CD4-positive, alpha-beta T cell treated with Interleukin-17A for 4 hours (primary cell): Measurements from ENCODE around the gene GUCD1.

Source experiments
- DNase-seq: peaks from one replicate; pipeline ENCODE4 v3.0.0-alpha.2; 2020; ENCODE audit warnings: mixed read lengths

Gene GUCD1

DNA sequence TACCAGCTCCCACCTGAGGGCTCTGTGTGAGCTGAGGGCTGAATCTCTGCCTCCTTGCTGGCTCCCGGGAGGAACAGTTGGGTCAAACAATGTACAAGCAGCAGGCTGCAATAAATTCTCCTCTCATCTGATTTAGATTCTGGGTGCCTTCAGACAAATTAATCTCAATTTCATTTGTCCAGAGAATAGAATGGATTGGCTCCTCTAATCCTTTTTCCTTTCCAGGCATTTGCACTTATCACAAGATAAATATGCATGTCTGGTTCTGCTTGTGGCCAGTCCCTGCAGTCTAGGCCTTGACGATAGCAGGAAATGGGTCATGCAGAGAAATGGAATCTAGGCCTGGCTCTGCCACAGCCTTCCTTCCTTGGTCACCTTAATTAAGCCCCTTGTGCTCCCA, 31.1 kb downstream of the GUCD1 start:
- DNase-seq = no peak

- DNase-seq = peak; percentile 42
Observed at GRCh38 chr22:24521791-24522245, 33.1 kb downstream of the GUCD1 start.

- DNase-seq = no peak
Observed at GRCh38 chr22:24519496-24519895, 35.4 kb downstream of the GUCD1 start.

- no peak for DNase-seq
Observed at GRCh38 chr22:24518771-24519485, 36.0 kb downstream of the GUCD1 start.

DNA sequence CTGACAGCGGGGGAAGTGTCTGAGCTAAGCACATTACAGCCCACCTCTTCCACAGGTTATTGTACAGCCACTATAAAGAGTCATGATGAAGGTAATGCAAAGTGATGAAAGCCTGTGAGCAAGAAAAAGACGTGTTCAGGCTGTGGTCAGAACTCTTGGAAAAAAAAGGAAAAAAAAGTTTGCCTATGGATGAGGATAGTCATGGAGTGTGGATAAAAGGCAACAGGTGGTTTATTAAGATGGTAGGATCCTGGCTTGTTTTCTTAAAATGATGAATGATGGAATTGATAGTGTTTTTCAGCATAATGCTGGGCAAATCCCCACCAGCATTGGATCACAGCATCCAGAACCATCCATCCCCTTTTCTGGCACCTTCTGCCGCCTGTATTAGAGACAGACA, 36.7 kb downstream of the GUCD1 start:
- DNase-seq = no peak

GRCh38 chr22:24517446-24517845, 37.5 kb downstream of the GUCD1 start:
- no peak for DNase-seq

DNA sequence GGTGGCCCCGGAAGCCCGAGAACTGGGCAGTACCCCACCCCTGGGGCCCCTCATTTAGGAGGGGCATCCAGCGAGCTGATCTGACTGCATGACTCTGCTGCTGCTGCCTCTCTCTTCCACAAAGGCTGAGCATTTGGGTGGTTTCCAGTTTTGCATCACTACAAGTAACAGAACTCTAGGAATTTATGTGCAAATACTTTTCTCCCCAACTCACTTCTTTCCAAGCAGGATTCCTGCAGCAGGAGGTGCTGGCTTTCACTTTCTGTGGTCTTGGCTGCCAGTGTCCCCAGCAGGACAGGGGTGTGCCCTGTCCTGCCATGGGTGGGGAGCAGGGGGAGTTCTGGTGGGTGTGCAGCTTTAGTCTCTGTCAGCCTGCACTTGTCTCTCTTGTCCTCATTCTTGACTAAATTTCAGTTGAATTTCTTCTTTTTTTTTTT, 38.6 kb downstream of the GUCD1 start:
- no peak for DNase-seq

GRCh38 chr22:24515027-24515338, 40.0 kb downstream of the GUCD1 start:
- DNase-seq = no peak

DNA sequence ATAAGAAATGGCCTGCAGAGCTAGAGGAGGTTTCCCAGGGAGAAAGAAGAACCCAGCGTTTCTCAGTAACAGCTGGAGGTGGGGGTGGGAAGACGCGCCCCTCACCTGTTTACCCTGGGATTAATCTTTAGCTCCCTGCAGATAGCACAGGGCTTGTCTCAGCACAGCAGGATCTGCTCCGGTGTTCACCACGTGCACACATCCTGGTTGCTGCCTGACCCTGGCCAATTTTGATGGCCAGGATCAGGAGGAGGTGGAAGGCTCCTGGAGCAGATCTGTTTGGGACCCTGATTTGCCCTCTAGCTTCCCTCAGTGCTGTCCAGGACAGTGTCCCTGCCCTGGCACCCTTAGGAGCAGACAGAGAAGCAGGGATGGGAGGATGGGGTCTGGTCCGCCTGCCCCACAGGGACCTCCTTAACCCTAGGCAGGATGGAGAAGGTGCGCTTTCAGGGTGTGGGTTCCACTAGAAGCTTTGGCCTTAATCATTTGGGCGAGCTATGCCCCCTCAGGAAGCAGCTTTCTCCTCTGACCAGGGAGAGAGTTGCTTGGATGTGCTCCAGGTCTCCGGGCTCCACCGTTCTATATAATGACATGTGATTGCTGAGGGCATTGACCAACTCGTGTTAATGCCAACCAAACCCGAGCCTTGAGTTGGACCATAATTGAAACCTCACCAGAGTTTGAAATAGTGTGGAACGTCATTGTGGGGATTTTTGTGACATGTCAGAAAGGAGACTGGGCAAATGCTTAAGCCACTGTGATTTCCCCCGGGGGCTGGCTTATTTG, 40.5 kb downstream of the GUCD1 start:
- no peak for DNase-seq

GRCh38 chr22:24513378-24514240, 41.3 kb downstream of the GUCD1 start:
- DNase-seq = no peak

DNA sequence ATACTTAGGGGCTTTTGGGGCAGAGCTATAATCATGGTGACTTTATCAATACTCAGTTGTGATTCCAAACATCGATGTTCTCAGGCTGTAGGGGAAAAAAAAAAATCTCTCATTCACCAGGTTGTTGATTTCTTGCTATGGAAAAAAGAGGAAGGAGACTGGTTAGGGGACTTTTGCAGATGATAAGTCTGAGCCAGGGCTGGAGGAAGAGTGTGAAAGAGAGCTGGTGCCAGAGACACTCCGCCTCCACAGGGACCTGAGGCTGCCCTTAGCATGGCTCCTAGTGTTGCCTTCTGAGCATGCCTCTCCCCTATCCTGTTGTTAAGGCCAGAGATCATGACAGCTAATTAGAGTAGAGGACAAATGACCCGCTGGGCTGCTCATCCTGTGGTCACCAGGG, 42.9 kb downstream of the GUCD1 start:
- DNase-seq = no peak

- no peak for DNase-seq
Observed at GRCh38 chr22:24510637-24511625, 44.0 kb downstream of the GUCD1 start.

- no peak for DNase-seq
Observed at GRCh38 chr22:24507716-24508115, 47.2 kb downstream of the GUCD1 start.

DNA sequence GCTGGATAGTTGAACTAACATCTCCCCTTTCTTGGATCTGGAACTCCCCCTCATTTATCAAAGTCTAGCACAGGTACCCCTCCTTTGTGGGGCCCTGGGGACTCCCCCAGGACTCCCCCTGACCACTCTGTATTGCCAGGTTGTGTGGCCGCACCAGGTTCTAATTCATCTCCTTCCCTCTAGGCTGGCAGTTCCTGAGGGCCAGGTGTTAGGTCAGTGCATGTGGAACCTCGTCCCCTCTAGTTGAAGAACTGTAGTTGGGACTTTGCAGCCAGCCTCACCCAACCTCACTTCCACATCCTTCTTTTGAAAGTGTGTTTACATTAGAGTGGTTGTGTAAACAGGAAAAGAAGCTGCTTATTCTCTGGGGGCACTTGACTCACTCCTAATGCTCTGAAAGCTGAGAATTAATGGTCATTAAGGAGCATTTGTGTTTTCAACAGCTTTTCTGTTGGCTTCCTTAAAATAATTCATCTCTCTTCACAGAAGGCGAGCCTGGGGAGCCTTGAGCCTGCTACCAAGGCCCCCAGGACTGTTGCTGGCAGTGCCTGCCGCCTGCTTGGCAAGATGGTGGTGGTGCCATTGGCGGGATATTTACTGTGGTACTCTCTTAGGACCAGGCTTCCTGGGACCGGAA, 48.0 kb downstream of the GUCD1 start:
- DNase-seq = no peak

DNA sequence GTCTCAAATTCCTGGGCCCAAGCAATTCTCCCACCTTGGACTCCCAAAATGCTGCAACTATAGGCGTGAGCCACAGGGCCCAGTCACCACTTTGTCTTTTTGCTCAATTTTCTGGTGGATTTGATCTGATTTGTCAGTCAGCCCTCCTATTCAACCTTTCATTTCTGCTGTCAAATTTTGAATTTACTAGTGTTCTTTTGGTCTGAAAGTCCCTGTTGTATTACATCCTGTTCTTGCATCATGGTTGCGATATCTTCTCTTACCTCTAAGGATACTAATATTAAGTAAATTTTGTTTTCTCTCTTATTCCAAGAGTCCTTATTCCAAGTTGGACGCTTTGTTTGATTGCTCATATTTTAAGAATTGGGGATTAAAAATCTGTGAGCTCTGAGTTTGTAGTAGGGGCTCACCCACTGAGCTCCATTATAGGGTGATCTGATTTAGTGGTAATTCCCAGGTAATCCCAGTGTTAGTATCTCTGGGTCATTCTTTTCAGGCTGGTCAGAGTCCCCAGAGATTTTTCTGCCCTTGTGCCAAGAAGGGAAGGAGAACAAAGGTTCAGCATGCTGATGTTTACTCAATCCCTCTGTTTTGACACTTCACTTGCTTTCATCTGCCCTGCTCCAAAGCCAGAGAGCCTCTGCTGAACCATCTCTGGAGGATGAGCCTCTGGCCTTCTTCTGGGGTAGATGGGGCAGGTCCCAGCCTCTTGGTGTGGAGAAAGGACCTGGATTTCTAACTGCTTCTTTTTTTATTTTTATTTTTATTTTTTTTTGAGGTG, 49.8 kb downstream of the GUCD1 start:
- DNase-seq = no peak

DNA sequence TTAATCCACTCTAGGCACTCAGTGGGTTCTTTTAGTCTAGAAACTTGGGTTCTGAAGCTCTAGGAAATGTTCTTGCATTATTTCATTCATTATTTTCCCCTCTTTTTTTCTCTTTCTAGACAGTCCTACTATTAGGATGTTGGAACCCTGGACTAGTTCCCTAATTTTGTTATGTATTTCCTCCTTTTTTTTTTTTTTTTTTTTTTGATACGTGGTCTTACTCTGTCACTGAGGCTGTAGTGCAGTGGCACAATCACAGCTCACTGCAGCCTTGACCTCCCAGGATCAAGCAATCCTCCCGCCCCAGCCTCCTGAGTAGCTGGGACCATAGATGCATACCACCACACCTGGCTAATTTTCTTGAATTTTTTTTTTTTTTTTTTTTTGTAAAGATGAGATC, 50.4 kb downstream of the GUCD1 start:
- no peak for DNase-seq

DNA sequence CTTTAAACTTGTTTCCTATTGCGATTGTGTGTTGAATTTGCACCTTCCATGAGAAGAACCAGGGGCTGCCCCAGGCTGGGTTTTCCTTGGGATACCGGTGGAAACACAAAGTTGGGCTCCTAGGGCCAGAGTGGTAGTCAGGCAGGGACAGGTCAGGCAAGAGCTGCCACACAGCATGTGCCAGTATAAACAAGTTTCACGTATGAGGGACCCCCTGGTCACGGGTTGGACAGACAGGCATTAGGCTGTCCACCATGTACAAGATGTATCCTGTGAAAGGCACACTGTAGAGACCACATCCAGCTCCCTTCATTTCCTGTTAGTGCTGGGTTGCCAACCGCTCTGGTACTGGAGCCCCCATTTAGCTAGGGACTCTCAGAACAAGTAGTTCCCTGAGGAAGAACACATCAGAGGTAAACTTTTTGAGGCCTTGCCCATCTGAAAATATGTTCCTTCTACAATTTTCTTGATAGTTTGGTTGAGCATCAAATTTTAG, 51.0 kb downstream of the GUCD1 start:
- no peak for DNase-seq

- DNase-seq = peak; percentile 75
Observed at GRCh38 chr22:24503137-24503842, 51.6 kb downstream of the GUCD1 start.

DNA sequence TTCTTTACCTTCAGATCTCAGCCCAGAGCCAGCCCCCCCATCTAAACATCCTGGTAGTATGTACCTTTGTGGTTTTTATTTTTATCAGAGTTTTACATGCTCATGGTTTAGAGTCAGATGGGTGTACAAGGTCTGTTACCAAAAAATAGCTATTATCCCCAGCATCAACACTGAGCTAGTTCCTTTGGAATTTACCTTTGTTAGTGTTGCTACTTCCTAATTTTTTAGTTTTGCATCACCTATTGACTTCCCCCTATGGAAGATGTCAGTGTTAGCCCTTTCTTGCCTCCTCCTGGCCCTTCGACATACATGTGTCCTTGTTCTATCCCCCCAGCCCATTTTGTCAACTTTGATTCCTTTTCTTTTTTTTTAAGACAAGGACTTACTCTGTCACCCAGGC, 52.4 kb downstream of the GUCD1 start:
- DNase-seq = no peak

DNA sequence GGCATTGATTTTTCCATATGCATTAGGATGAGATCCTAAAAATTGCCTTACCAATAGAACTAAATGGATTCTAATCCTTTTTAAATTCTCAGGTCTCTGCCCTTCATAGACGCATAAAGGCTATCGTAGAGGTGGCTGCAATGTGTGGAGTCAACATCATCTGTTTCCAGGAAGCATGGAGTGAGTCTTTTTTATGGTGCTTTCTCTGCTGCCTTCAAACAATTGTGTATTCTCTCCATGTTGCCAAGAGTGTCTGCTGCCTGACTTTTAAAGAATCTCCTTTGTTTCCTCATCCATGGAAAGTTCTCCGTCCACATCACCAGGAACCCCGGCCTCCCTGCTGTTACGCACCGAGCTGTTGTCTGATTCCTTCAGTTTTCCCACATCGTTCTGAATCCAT, 52.9 kb downstream of the GUCD1 start:
- DNase-seq = no peak
